HepG2 (cell line): ENCODE results near the gene INHA. TPM values are rescaled to one million over a fixed set of nuclear protein-coding genes. Genes with fewer than 3 reads are reported as not detected.

Experiments
- BHLHE40 ChIP-seq: IDR thresholded peaks from 2 replicates; pipeline ENCODE4 v1.6.1; 2011; ENCODE audit warnings: low read length, improper control_type of control experiment
- GTF2F1 ChIP-seq: fragments of 150-350 bp; IDR thresholded peaks from 2 replicates; pipeline ENCODE4 v1.6.1; 2014; ENCODE audit warnings: low read length
- MAFF ChIP-seq: IDR thresholded peaks from 2 replicates; pipeline ENCODE4 v1.6.1; 2011; ENCODE audit warnings: low read depth, low read length, improper control_type of control experiment
- MAFK ChIP-seq, 2 experiments: IDR thresholded peaks in 1 of 2; conservative IDR thresholded peaks in 1 of 2; 2 replicates each; pipeline ENCODE4 v1.6.1; 2011; ENCODE audit warnings: improper control_type of control experiment in 2 of 2, low read length in 2 of 2
- MBD4 ChIP-seq: IDR thresholded peaks from 2 replicates; pipeline ENCODE4 v1.6.1; 2012; ENCODE audit warnings: low read length, inconsistent platforms, borderline replicate concordance
- NFYB ChIP-seq: sonication (generic); formaldehyde crosslinking; IDR thresholded peaks from 2 replicates; pipeline ENCODE4 v1.4.0; 2020; ENCODE audit warnings: missing genetic modification reagents
- NONO ChIP-seq, 2 experiments: fragments of 450-650 bp in 1 of 2; sonication (generic) in 1 of 2; formaldehyde crosslinking in 1 of 2; IDR thresholded peaks in 1 of 2; conservative IDR thresholded peaks in 1 of 2; 2 replicates each; pipeline versions ENCODE4 v1.6.1 to v1.8.0; 2017 to 2022; ENCODE audit warnings: mild to moderate bottlenecking in 1 of 2, missing genetic modification reagents in 1 of 2, moderate library complexity in 1 of 2
- PAXIP1 ChIP-seq: sonication (generic); formaldehyde crosslinking; conservative IDR thresholded peaks from 2 replicates; pipeline ENCODE4 v1.4.0; 2020; ENCODE audit warnings: mild to moderate bottlenecking, missing genetic modification reagents, moderate library complexity
- PHF8 ChIP-seq: sonication (generic); formaldehyde crosslinking; IDR thresholded peaks from 2 replicates; pipeline ENCODE4 v1.5.0; 2020; ENCODE audit warnings: missing genetic modification reagents
- POLR2AphosphoS5 ChIP-seq: IDR thresholded peaks from 2 replicates; pipeline ENCODE4 v1.6.1; 2012; ENCODE audit warnings: low read depth, low read length
- RFX5 ChIP-seq: IDR thresholded peaks from 2 replicates; pipeline ENCODE4 v1.6.1; 2011; ENCODE audit warnings: low read depth, low read length, improper control_type of control experiment
- SIN3A ChIP-seq: IDR thresholded peaks from 2 replicates; pipeline ENCODE4 v1.6.1; 2011; ENCODE audit warnings: low read depth, mild to moderate bottlenecking, control low read depth, low read length, borderline replicate concordance
- SMARCE1 ChIP-seq: fragments of 450-650 bp; IDR thresholded peaks from 2 replicates; pipeline ENCODE4 v1.6.1; 2017; ENCODE audit warnings: borderline replicate concordance
- SP1 ChIP-seq, 2 experiments: fragments of 450-650 bp in 1 of 2; sonication (generic) in 1 of 2; formaldehyde crosslinking in 1 of 2; IDR thresholded peaks; 2 replicates each; pipeline versions ENCODE4 v1.4.0 to v1.6.1; 2016 to 2020; ENCODE audit warnings: missing genetic modification reagents in 1 of 2
- SRY ChIP-seq: sonication (generic); formaldehyde crosslinking; IDR thresholded peaks from 2 replicates; pipeline ENCODE4 v1.8.0; 2022; ENCODE audit warnings: mild to moderate bottlenecking, missing genetic modification reagents
- U2AF2 ChIP-seq: fragments of 200-400 bp; formaldehyde crosslinking; IDR thresholded peaks from 2 replicates; pipeline ENCODE4 v1.6.1; 2017; ENCODE audit warnings: low read depth, mild to moderate bottlenecking, low read length
- ZMYM3 ChIP-seq: sonication (generic); formaldehyde crosslinking; IDR thresholded peaks from 2 replicates; pipeline ENCODE4 v1.5.1; 2020; ENCODE audit warnings: mild to moderate bottlenecking, missing genetic modification reagents
- ZNF543 ChIP-seq: sonication (generic); formaldehyde crosslinking; IDR thresholded peaks from 2 replicates; pipeline ENCODE4 v1.4.0; 2020; ENCODE audit warnings: mild to moderate bottlenecking, missing genetic modification reagents
- ZNF569 ChIP-seq: sonication (generic); formaldehyde crosslinking; IDR thresholded peaks from 2 replicates; pipeline ENCODE4 v1.5.0; 2020; ENCODE audit warnings: mild to moderate bottlenecking, missing genetic modification reagents, moderate library complexity, borderline replicate concordance
- ZNF660 ChIP-seq: sonication (generic); formaldehyde crosslinking; IDR thresholded peaks from 2 replicates; pipeline ENCODE4 v1.5.1; 2020; ENCODE audit warnings: mild to moderate bottlenecking, low read depth, missing genetic modification reagents, borderline replicate concordance
- ZNF790 ChIP-seq: sonication (generic); formaldehyde crosslinking; IDR thresholded peaks from 2 replicates; pipeline ENCODE4 v1.8.0; 2022; ENCODE audit warnings: missing genetic modification reagents, mild to moderate bottlenecking, borderline replicate concordance
- ZSCAN29 ChIP-seq: sonication (generic); formaldehyde crosslinking; conservative IDR thresholded peaks from 2 replicates; pipeline ENCODE4 v1.4.0; 2020; ENCODE audit warnings: mild to moderate bottlenecking, missing genetic modification reagents
- polyA plus RNA-seq, 8 experiments: library from polyadenylated mRNA; depleted of rRNA in 3 of 8; stranded (reverse) in 7 of 8; unstranded in 1 of 8; fragments of >200 nt; fragmentation: Illumina TruSeq in 4 of 8; extraction: Trizol in 4 of 8; gene quantifications; 2 replicates each; pipeline versions ENCODE4 v1.2.1 to v1.2.3, GENCODE V29; 2011 to 2016; ENCODE audit warnings: low read depth in 4 of 8, missing spikeins in 1 of 8, mixed read lengths in 1 of 8; ENCODE audit not compliant: insufficient read depth in 1 of 8
- total RNA-seq, 5 experiments: library from RNA; depleted of rRNA; stranded (reverse); fragments of >200 nt; fragmentation: Illumina TruSeq; extraction: Trizol; gene quantifications; 2 replicates each; pipeline ENCODE4 v1.2.3, GENCODE V29; 2016; ENCODE audit warnings: low read depth in 1 of 5
- TF ChIP-seq, protein P1 (sequence below): sonication (generic); formaldehyde crosslinking; IDR thresholded peaks from 2 replicates; pipeline ENCODE4 v1.5.0; 2020; ENCODE audit warnings: missing genetic modification reagents, mild to moderate bottlenecking, borderline replicate concordance
- TF ChIP-seq, protein P2 (sequence below): sonication (generic); formaldehyde crosslinking; IDR thresholded peaks from 2 replicates; pipeline ENCODE4 v1.5.0; 2020; ENCODE audit warnings: mild to moderate bottlenecking, missing genetic modification reagents

INHA gene
- total and polyA plus RNA-seq, 2 of the 13 experiments (the other 11 are each of a cell fraction or from before 2014, with no cell fraction given) = 4.1 to 15.2 TPM

- no peak for TF ChIP-seq SMARCE1
- peak; percentile 58; the same call in 1 of the 2 replicates for TF ChIP-seq ZMYM3 (CRISPR knock-in tag)
- TF ChIP-seq MBD4 = no peak
- TF ChIP-seq ZNF660 (CRISPR knock-in tag) = no peak
- TF ChIP-seq RFX5 = no peak
- TF ChIP-seq ZSCAN29 = peak; percentile 88
- peak; percentile 88; the same call in 1 of the 2 replicates for TF ChIP-seq ZNF543 (CRISPR knock-in tag)
- TF ChIP-seq, protein P1, sequence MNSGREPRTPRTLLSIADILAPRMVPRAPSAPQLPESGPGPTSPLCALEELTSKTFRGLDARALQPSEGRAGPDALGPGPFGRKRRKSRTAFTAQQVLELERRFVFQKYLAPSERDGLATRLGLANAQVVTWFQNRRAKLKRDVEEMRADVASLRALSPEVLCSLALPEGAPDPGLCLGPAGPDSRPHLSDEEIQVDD (CRISPR knock-in tag) = 0 out of 2 replicates have a peak, but pooled peaks have one; percentile 5
- TF ChIP-seq U2AF2 = no peak; the same call in 1 of the 2 replicates
- TF ChIP-seq NONO (IDR thresholded peaks at IDR 0.05) = 0 out of 2 replicates have a peak, but pooled peaks have one; percentile 66
- peak; percentile 96 for TF ChIP-seq NONO (CRISPR knock-in tag; conservative IDR thresholded peaks at IDR 0.05)
- TF ChIP-seq POLR2AphosphoS5 = peak; percentile 68
- TF ChIP-seq ZNF790 (CRISPR knock-in tag) = no peak
- TF ChIP-seq, protein P2, sequence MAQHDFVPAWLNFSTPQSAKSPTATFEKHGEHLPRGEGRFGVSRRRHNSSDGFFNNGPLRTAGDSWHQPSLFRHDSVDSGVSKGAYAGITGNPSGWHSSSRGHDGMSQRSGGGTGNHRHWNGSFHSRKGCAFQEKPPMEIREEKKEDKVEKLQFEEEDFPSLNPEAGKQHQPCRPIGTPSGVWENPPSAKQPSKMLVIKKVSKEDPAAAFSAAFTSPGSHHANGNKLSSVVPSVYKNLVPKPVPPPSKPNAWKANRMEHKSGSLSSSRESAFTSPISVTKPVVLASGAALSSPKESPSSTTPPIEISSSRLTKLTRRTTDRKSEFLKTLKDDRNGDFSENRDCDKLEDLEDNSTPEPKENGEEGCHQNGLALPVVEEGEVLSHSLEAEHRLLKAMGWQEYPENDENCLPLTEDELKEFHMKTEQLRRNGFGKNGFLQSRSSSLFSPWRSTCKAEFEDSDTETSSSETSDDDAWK (CRISPR knock-in tag) = no peak
- no peak for TF ChIP-seq MAFK (conservative IDR thresholded peaks at IDR 0.05 in 1 of 2, IDR thresholded peaks at IDR 0.05 in 1 of 2; ENCODE audit: low read length in 2 of 2)
- no peak for TF ChIP-seq MAFF
- peak; percentile 33 for TF ChIP-seq NFYB (CRISPR knock-in tag)
- TF ChIP-seq SIN3A = peak; percentile 50; the same call in 1 of the 2 replicates
- TF ChIP-seq SRY (CRISPR knock-in tag) = 0 out of 2 replicates have a peak, but pooled peaks have one; percentile 40
- peak; percentile 97 for TF ChIP-seq PAXIP1 (CRISPR knock-in tag)
- peak; percentile 72 for TF ChIP-seq PHF8 (CRISPR knock-in tag)
- TF ChIP-seq SP1 (IDR thresholded peaks at IDR 0.05) = no peak
- TF ChIP-seq SP1 (CRISPR knock-in tag; IDR thresholded peaks at IDR 0.05) = peak; percentile 46; the same call in 1 of the 2 replicates
- peak; percentile 50; the same call in 1 of the 2 replicates for TF ChIP-seq BHLHE40
- TF ChIP-seq ZNF569 (CRISPR knock-in tag) = no peak
- no peak; the same call in 1 of the 2 replicates for TF ChIP-seq GTF2F1
Observed at GRCh38 chr2:219571311-219572236, 536 bp upstream of the INHA start, which contains the start of gene OBSL1 (continued).
